ENCODE results near the gene LBHD2. TPM values are rescaled to one million over a fixed set of nuclear protein-coding genes. Genes with fewer than 3 reads are reported as not detected.
A peak's percentile ranks its signal among the peaks of the same experiment; 100 is the strongest.

Gene LBHD2
- total and polyA plus RNA-seq, 4 donors = 0.44 to 2.1 (median 1.2) TPM; not detected in 1

DNA sequence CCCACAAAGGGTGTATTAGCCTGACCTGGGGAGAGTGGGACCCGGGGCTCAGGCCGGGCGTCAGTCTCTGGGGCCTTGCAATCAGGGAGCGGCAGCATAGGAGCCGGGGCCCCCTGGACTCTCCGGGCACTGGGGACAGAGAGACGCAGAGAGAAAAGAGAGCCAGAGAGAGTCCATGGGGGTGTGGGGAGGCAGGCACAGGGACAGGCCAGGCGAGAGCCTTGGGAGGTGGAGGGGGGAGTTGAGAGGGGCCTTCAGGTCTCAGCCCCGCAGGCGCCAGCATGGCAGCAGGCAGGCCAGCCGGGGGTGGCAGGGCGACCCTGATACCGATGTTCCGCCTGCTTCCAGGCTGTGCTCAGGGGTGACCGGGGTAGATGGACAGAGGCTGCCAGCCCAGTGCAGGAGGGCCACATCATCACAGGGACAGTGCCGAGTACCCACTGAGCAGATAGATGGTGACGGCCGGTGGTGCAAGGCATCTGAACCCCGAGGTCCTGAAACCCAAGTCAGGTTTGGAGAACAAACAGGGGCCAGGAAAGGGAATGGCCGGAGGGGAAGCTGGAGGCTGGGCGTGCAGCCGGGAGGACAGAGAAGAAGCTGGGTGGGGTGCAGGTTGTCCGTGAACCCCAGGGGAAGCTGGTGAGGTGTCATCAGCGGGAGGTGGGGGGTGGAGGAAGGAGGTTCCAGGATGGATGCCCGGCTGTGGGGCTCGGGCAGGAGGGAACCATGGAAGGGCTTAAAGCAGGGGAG is 13.4 kb downstream of the LBHD2 start:
- no peak overlapping the region for H3K27ac ChIP-seq (ENCODE audit: low read depth, low read length)
- H3K9me3 ChIP-seq (ENCODE audit: control insufficient read depth, insufficient read depth, low read length) = no peaks in the 10 kb centered on the region
- 85% methylated on average over 26 of the region's 26 CpGs for WGBS (ENCODE audit: insufficient coverage)
- no peak for DNase-seq (ENCODE audit: low read depth in 4 of 6, low spot score in 6 of 6)
- H3K4me3 ChIP-seq (ENCODE audit: low read depth, low read length) = no peak overlapping the region
- H3K27me3 ChIP-seq (ENCODE audit: control insufficient read depth, insufficient read depth, low read length) = peaks cover 14% of the 10 kb centered on the region
- no peaks in the 10 kb centered on the region for H3K36me3 ChIP-seq (ENCODE audit: control insufficient read depth, insufficient read depth, low read length)
- H3K4me1 ChIP-seq (ENCODE audit: control insufficient read depth, insufficient read depth, low read length) = peaks cover under 1% of the 10 kb centered on the region

DNA sequence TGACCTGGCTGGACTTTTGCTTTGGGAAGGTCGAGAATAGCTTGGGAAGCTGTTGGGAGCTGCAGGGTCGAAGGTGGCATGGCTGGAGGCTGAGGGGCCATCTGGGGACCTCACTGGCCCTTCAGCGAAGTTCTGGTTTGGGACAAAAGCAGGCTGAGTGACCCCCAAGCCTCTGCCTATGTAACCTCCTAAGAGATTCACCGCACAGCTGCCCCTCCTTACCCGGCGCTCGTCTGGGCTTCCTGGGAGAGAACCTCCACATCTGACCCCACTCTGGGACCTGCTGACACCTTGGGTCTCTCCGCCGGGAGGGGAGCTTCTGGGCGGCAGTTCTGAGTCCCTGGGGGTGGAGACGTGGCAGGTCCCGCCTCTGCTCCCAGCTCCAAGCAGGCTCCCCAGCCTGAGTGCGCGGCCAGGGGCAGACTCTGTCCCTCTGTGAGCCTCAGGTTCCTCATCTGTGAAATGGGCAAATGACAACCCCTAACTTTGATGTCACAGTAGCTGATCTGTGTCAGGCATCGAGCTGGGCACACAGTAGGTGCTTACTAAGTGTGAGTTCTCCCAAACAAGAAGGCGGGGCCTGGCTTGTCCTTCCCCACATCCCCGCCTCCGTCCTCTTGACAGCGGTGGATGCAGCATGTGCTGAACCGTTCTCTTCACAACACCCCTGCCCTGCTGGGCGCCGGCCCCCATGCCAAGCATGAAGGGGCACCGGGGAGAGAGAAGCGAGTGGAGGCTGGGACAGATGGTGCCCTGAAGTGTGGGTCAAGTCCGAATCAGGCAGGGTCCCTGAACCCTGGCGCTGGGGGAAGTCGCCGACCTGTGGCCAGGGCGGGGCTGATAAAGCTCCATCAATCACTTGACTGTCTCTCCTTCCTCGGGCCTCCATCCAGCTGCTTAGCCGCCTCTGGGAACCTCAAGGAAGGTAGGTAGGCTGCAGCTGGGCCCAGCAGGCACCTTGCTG is 14.3 kb downstream of the LBHD2 start:
- DNase-seq (ENCODE audit: low read depth in 4 of 6, low spot score in 6 of 6) = no peak
- H3K4me1 ChIP-seq (ENCODE audit: control insufficient read depth, insufficient read depth, low read length) = peaks cover 9% of the 10 kb centered on the region
- H3K27ac ChIP-seq (ENCODE audit: low read depth, low read length) = no peak overlapping the region
- WGBS (ENCODE audit: insufficient coverage) = 68% methylated on average over 21 of the region's 31 CpGs
- no peak overlapping the region for H3K4me3 ChIP-seq (ENCODE audit: low read depth, low read length)
- no peaks in the 10 kb centered on the region for H3K9me3 ChIP-seq (ENCODE audit: control insufficient read depth, insufficient read depth, low read length)
- no peaks in the 10 kb centered on the region for H3K36me3 ChIP-seq (ENCODE audit: control insufficient read depth, insufficient read depth, low read length)
- peaks cover 22% of the 10 kb centered on the region for H3K27me3 ChIP-seq (ENCODE audit: control insufficient read depth, insufficient read depth, low read length)

DNA sequence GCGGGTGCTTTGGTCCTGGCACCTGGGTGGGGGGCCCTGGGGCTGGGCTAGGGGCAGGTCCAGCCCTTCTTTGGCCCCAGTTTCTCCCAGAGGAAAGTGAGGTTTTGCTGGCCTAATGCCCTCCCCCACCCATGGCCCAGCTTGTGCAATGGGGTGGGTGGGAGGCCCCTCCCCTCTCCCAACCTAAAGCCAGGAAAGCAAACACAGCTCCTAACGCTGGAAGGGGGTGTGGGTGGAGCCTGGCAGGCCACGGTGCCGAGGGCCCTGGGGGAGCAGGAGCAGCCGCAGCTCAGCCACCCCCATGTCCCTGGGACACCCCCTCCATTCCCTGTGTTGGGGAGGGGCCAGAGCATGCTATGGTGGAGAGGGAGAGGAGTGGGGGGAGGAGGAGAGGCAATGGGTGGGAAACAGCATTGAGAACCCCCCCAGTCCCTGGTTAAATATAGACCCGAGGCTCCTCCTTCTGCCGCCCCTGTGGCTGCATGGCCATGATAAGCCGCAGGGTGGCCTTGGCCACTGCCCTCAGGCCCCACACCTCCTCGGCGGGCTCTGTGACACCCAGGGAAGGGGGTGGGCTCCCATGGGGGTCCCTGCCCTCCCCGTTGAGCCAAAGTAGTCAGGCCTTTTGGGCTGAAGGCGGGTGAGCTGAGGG is 15.2 kb downstream of the LBHD2 start:
- Histone ChIP-seq H3K9me3 (ENCODE audit: control insufficient read depth, insufficient read depth, low read length) (no peaks in the 10 kb centered on the region), H3K4me1 (ENCODE audit: control insufficient read depth, insufficient read depth, low read length) (peaks cover 14% of the 10 kb centered on the region), H3K36me3 (ENCODE audit: control insufficient read depth, insufficient read depth, low read length) (no peaks in the 10 kb centered on the region), H3K27ac (ENCODE audit: low read depth, low read length) (no peak overlapping the region), H3K4me3 (ENCODE audit: low read depth, low read length) (no peak overlapping the region), H3K27me3 (ENCODE audit: control insufficient read depth, insufficient read depth, low read length) (peaks cover 32% of the 10 kb centered on the region)
- 53% methylated on average over 10 of the region's 12 CpGs for WGBS (ENCODE audit: insufficient coverage)
- DNase-seq (ENCODE audit: low read depth in 4 of 6, low spot score in 6 of 6) = no peak

DNA sequence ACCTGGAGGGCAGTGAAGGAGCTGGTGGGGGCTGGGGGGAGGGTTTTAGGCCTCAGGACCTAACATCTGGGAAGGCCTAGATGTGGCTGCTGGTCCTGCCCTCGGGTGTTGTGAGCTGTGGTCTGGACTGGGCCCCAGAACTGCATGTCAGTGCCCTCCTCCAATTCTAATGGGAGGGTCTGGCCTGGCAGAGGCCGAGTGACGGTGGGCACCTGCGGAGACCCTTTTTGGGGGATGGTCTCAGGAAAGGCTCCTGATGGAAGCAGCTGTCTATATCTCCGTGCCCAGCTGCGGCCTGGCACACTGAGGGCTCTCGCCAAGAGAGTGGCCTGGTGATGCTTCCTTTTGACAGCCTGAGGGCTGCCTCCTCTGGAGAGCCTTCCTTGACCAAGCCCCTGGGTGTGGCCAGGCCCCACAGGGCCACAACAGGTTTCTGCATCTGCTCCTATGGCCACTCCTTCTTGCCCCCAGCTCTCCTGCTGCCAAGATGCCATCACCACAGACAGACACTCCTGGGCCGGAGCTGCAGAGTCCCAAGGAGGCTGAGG is 15.8 kb downstream of the LBHD2 start:
- 89% methylated on average over 8 of the region's 8 CpGs for WGBS (ENCODE audit: insufficient coverage)
- DNase-seq (ENCODE audit: low read depth in 4 of 6, low spot score in 6 of 6) = no peak
- Histone ChIP-seq H3K4me3 (ENCODE audit: low read depth, low read length) (no peak overlapping the region), H3K9me3 (ENCODE audit: control insufficient read depth, insufficient read depth, low read length) (no peaks in the 10 kb centered on the region), H3K27ac (ENCODE audit: low read depth, low read length) (no peak overlapping the region), H3K4me1 (ENCODE audit: control insufficient read depth, insufficient read depth, low read length) (peaks cover 20% of the 10 kb centered on the region), H3K36me3 (ENCODE audit: control insufficient read depth, insufficient read depth, low read length) (no peaks in the 10 kb centered on the region), H3K27me3 (ENCODE audit: control insufficient read depth, insufficient read depth, low read length) (peaks cover 38% of the 10 kb centered on the region)

DNA sequence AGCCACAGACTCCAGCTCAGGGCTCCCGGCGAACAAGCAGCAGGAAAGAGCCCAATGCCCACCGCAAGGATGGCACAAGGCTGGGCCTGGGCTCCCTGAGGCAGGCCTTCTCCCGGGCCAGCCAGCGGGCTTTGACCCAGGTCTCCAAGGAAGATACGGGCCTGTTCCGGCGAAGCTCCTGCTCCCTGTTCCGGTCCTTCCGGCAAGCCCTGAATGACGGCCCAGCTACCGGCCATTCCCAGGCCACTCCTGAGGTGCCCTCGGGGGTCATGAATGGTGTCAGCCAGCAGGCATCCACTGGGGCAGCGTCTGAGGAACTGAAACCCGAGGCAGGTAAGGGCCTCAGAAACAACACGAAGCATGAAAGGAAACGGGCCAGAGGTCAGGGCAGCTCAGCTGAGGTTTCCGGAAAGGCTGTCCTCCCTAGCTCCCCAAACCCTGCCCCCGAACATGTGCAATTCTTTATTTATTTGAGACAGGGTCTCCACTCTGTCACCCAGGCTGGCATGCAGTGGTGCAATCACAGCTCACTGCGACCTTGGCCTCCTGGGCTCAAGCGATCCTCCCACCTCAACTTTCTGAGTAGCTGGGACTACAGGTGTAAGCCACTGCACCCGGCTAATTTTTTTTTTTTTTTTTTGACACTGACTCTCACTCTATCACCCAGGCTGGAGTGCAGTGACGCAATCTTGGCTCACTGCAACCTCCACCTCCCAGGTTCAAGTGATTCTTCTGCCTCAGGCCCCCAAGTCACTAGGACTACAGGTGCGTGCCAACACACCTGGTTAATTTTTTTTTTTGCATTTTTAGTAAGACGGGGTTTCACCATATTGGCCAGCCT is 16.5 kb downstream of the LBHD2 start:
- WGBS (ENCODE audit: insufficient coverage) = 73% methylated on average over 24 of the region's 25 CpGs
- Histone ChIP-seq H3K27ac (ENCODE audit: low read depth, low read length) (no peak overlapping the region), H3K36me3 (ENCODE audit: control insufficient read depth, insufficient read depth, low read length) (no peaks in the 10 kb centered on the region), H3K9me3 (ENCODE audit: control insufficient read depth, insufficient read depth, low read length) (no peaks in the 10 kb centered on the region), H3K4me1 (ENCODE audit: control insufficient read depth, insufficient read depth, low read length) (peaks cover 25% of the 10 kb centered on the region), H3K27me3 (ENCODE audit: control insufficient read depth, insufficient read depth, low read length) (peaks cover 43% of the 10 kb centered on the region), H3K4me3 (ENCODE audit: low read depth, low read length) (no peak overlapping the region)
- no peak for DNase-seq (ENCODE audit: low read depth in 4 of 6, low spot score in 6 of 6)

DNA sequence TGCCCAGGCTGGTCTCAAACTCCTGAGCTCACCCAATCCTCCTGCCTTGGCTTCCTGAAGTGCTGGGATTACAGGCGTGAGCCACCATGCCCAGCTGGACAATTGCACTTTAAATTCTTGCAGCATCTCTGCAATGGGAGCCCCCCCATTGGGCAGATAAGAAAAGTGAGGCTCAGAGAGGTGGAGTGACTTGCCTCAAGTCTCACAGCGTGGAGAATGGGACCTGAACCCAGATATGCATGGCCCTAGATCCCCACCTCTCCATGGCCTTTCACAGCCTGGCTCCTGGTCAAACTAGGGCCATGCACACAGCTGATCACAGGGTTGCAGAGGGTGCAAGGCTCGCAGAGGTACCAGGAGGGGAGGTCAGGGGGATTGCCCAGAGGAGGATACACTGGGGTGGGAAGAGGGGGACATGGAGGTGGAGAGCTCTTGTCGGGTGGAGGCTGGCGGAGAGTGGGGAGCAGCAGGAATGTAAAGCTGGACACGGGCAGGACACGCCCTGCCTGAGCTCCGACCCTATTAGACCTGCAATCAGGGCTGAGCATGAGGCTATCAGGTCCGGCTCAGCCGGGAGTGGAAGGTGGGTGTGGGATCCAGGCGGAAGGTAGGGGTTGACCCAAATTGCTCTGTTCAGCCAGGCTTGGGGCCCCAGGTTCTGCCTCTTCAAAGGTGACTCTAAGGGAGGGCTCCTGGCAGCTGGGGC is 17.4 kb downstream of the LBHD2 start:
- Histone ChIP-seq H3K36me3 (ENCODE audit: control insufficient read depth, insufficient read depth, low read length) (no peaks in the 10 kb centered on the region), H3K27me3 (ENCODE audit: control insufficient read depth, insufficient read depth, low read length) (peaks cover 47% of the 10 kb centered on the region), H3K9me3 (ENCODE audit: control insufficient read depth, insufficient read depth, low read length) (no peaks in the 10 kb centered on the region), H3K27ac (ENCODE audit: low read depth, low read length) (no peak overlapping the region), H3K4me1 (ENCODE audit: control insufficient read depth, insufficient read depth, low read length) (peaks cover 25% of the 10 kb centered on the region), H3K4me3 (ENCODE audit: low read depth, low read length) (no peak overlapping the region)
- 89% methylated on average over 10 of the region's 11 CpGs for WGBS (ENCODE audit: insufficient coverage)
- DNase-seq (ENCODE audit: low read depth in 4 of 6, low spot score in 6 of 6) = no peak

DNA sequence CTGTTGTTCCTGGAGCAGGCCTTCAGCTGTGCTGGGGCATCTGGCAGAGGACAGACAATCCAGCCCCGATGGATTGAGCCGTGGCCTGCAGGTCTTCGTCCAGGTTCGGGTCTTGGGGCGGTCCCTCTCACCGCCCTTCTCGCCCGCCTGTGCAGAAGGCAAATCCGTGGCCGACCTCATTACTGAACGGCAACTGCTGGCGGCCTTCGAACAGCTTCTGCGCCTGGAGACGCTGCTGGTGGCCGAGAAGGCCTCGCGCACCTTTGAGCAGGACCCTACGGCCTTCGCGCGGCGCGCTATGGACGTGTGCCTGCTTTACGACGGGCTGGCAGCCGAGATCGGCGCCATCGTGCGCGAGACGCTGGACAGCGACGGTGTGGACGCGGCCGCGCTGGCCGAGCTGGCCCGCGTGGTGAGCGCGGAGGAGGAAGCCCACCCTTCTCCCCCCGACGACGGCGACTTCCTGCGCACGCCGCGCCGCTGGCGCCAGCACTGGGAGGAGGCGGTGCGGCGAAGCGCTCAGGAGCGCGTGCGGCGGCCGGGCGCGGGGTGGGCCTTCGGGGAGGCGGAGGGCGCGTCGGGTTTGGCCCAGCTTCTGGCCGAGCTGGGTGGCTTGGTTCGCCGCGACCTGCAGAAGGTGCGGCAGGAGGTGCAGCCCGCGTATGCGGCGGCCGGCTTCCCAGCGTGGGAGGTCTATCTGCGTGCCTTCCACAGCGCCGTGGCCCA is 18.1 kb downstream of the LBHD2 start:
- Histone ChIP-seq H3K27me3 (ENCODE audit: control insufficient read depth, insufficient read depth, low read length) (peaks cover 47% of the 10 kb centered on the region), H3K4me3 (ENCODE audit: low read depth, low read length) (no peak overlapping the region), H3K9me3 (ENCODE audit: control insufficient read depth, insufficient read depth, low read length) (no peaks in the 10 kb centered on the region), H3K27ac (ENCODE audit: low read depth, low read length) (no peak overlapping the region), H3K4me1 (ENCODE audit: control insufficient read depth, insufficient read depth, low read length) (peaks cover 25% of the 10 kb centered on the region), H3K36me3 (ENCODE audit: control insufficient read depth, insufficient read depth, low read length) (no peaks in the 10 kb centered on the region)
- 11% methylated on average over 85 of the region's 85 CpGs for WGBS (ENCODE audit: insufficient coverage)
- DNase-seq (ENCODE audit: low read depth in 4 of 6, low spot score in 6 of 6) = peak in 1 of 6 donors; percentile 36

DNA sequence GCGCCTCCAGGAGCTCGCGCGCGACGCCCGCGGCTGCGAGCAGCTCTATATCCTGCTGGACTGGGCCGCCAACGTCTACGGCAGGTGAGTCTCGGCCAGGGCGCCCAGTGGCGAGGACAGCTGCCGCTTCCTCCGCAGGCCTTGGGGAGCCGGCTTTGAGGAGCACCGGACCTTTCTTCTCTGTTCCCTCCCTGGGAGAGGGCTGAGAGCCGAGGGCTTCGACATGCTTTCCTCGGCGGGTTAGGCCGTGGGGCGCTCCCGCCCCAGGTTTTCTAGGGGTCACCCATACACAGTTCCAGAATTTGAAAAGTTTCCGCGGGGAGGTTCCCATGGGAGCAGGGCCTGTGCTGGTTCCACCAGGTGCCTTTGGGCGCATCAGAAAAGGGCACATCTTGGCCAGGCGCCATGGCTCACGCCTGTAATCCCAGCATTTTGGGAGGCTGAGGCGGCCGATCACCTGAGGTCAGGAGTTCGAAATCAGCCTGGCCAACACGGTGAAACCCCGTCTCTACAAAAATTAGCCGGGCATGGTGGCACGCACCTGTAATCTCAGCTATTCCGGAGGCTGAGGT is 18.8 kb downstream of the LBHD2 start:
- WGBS (ENCODE audit: insufficient coverage) = 25% methylated on average over 39 of the region's 39 CpGs
- Histone ChIP-seq H3K27me3 (ENCODE audit: control insufficient read depth, insufficient read depth, low read length) (peaks cover 47% of the 10 kb centered on the region), H3K36me3 (ENCODE audit: control insufficient read depth, insufficient read depth, low read length) (no peaks in the 10 kb centered on the region)

More for the DNA sequence above, 18.8 kb downstream of the LBHD2 start:
- DNase-seq (ENCODE audit: low read depth in 4 of 6, low spot score in 6 of 6) = no peak
- Histone ChIP-seq H3K27ac (ENCODE audit: low read depth, low read length) (no peak overlapping the region), H3K9me3 (ENCODE audit: control insufficient read depth, insufficient read depth, low read length) (no peaks in the 10 kb centered on the region), H3K4me1 (ENCODE audit: control insufficient read depth, insufficient read depth, low read length) (peaks cover 25% of the 10 kb centered on the region), H3K4me3 (ENCODE audit: low read depth, low read length) (no peak overlapping the region)

Data from spinal cord (tissue), 10 donors.